A549 (cell line): Measurements from ENCODE around the gene QSOX1. TPM values are rescaled to one million over a fixed set of nuclear protein-coding genes. Genes with fewer than 3 reads are reported as not detected.

Experiments
- ATAC-seq, 2 experiments: fragments of 200-7000 bp in 1 of 2; fragments of >200 bp in 1 of 2; cut with Nextera tagmentation in 1 of 2; cut with Tn5 transposase in 1 of 2; 3 replicates each; pipeline versions ENCODE4 v1.8.0 to v1.9.1; 2018 to 2020; ENCODE audit warnings: mild to moderate bottlenecking in 1 of 2, moderate library complexity in 1 of 2
- CTCF ChIA-PET: fragments of 300-600 bp; sonication (Branson Sonifier 250); formaldehyde crosslinking; extraction: SDS; loops from one replicate; lab custom pipeline; 2021; ENCODE audit warnings: antibody characterized with exemption, inconsistent platforms; lab: Yijun Ruan, JAX
- POLR2A ChIA-PET: fragments of 350-600 bp; formaldehyde crosslinking; extraction: SDS; loops from one replicate; lab custom pipeline; 2021; ENCODE audit warnings: antibody characterized with exemption, inconsistent platforms; lab: Yijun Ruan, JAX
- DNase-seq, 2 experiments: peaks; one replicate each; pipeline versions ENCODE4 v3.0.0 to v3.0.0-alpha.2; 2011 to 2016; ENCODE audit warnings: low read depth in 1 of 2, low spot score in 1 of 2
- FAIRE-seq: peaks from 2 replicates; lab custom pipeline; 2011; peaks lifted over from hg19 to GRCh38; lab: Jason Lieb, UNC
- H3K27ac ChIP-seq, 2 experiments: fragments of >200 bp; sonication (Bioruptor Twin); formaldehyde crosslinking; 3 replicates each; pipeline ENCODE4 v1.5.1; 2016 to 2017
- H3K4me1 ChIP-seq: fragments of >200 bp; sonication (Bioruptor Twin); formaldehyde crosslinking; 3 replicates; pipeline ENCODE4 v1.6.1; 2016
- H3K4me2 ChIP-seq: fragments of >200 bp; sonication (Bioruptor Twin); formaldehyde crosslinking; 3 replicates; pipeline ENCODE4 v1.6.1; 2016
- H3K4me3 ChIP-seq: fragments of >200 bp; sonication (Bioruptor Twin); formaldehyde crosslinking; 3 replicates; pipeline ENCODE4 v1.5.1; 2016
- H3K9me3 ChIP-seq: fragments of >200 bp; sonication (Bioruptor Twin); formaldehyde crosslinking; 3 replicates; pipeline ENCODE4 v1.6.1; 2016
- BCL3 ChIP-seq: fragments of >200 bp; sonication (Bioruptor Twin); formaldehyde crosslinking; IDR thresholded peaks from 3 replicates; pipeline ENCODE4 v1.6.1; 2016
- CBX2 ChIP-seq: fragments of 200-600 bp; sonication (generic); IDR thresholded peaks from 2 replicates; pipeline ENCODE4 v1.6.1; 2016; ENCODE audit warnings: low read depth, mild to moderate bottlenecking, borderline replicate concordance
- CBX8 ChIP-seq: fragments of 200-600 bp; sonication (generic); IDR thresholded peaks from 2 replicates; pipeline ENCODE4 v1.6.1; 2016
- CHD2 ChIP-seq: fragments of 150-350 bp; IDR thresholded peaks from 2 replicates; pipeline ENCODE4 v1.6.1; 2014; ENCODE audit warnings: low read length; ENCODE audit not compliant: partially characterized antibody
- E2F6 ChIP-seq: IDR thresholded peaks from 2 replicates; pipeline ENCODE4 v1.6.1; 2012; ENCODE audit warnings: low read depth, borderline replicate concordance
- EHF ChIP-seq: fragments of 250-450 bp; sonication (Bioruptor Pico); IDR thresholded peaks from 2 replicates; pipeline ENCODE4 v1.5.0; 2020; ENCODE audit warnings: mild to moderate bottlenecking
- ELK1 ChIP-seq: fragments of 150-350 bp; IDR thresholded peaks from 2 replicates; pipeline ENCODE4 v1.6.1; 2014; ENCODE audit warnings: low read depth, mild to moderate bottlenecking, low read length
- EP300 ChIP-seq, 2 experiments: fragments of >200 bp; sonication (Bioruptor Twin); formaldehyde crosslinking; IDR thresholded peaks; 2 replicates in 1 of 2; 3 replicates in 1 of 2; pipeline ENCODE4 v1.6.1; 2016 to 2017
- ESRRA ChIP-seq: fragments of 150-350 bp; IDR thresholded peaks from 2 replicates; pipeline ENCODE4 v1.6.1; 2014; ENCODE audit warnings: mild to moderate bottlenecking, low read length, borderline replicate concordance
- FOSB ChIP-seq: fragments of 250-450 bp; sonication (Bioruptor Pico); IDR thresholded peaks from 2 replicates; pipeline ENCODE4 v1.5.0; 2020; ENCODE audit warnings: mild to moderate bottlenecking, moderate library complexity
- JUN ChIP-seq, 2 experiments: fragments of >200 bp; sonication (Bioruptor Twin); formaldehyde crosslinking; IDR thresholded peaks; 2 replicates in 1 of 2; 3 replicates in 1 of 2; pipeline ENCODE4 v1.6.1; 2016 to 2017
- KDM5A ChIP-seq: fragments of 200-600 bp; sonication (generic); IDR thresholded peaks from 2 replicates; pipeline ENCODE4 v1.6.1; 2016; ENCODE audit warnings: antibody characterized with exemption, mild to moderate bottlenecking
- MAFK ChIP-seq: fragments of 450-650 bp; IDR thresholded peaks from 2 replicates; pipeline ENCODE4 v1.6.1; 2014; ENCODE audit not compliant: partially characterized antibody
- NPAS2 ChIP-seq: fragments of 250-450 bp; sonication (Bioruptor Pico); IDR thresholded peaks from 2 replicates; pipeline ENCODE4 v1.8.0; 2022; ENCODE audit warnings: mild to moderate bottlenecking, moderate library complexity, borderline replicate concordance
- RCOR1 ChIP-seq: fragments of 150-350 bp; IDR thresholded peaks from 2 replicates; pipeline ENCODE4 v1.6.1; 2014; ENCODE audit warnings: antibody characterized with exemption, low read length, low read depth
- REST ChIP-seq: fragments of 200-600 bp; sonication (generic); IDR thresholded peaks from 2 replicates; pipeline ENCODE4 v1.6.1; 2016; ENCODE audit warnings: antibody characterized with exemption, mild to moderate bottlenecking, moderate library complexity
- RFX5 ChIP-seq: fragments of 450-650 bp; IDR thresholded peaks from 2 replicates; pipeline ENCODE4 v1.7.1; 2014; ENCODE audit warnings: antibody characterized with exemption, mild to moderate bottlenecking, moderate library complexity
- TP53 ChIP-seq: fragments of 250-450 bp; sonication (Bioruptor Pico); IDR thresholded peaks from 2 replicates; pipeline ENCODE4 v1.5.0; 2021; ENCODE audit warnings: mild to moderate bottlenecking, moderate library complexity
- WGBS: methylation state at CpG from one replicate; pipeline ENCODE4 v1.1.6; 2017; ENCODE audit errors: missing lambda C conversion rate; 5-methylcytosine and 5-hydroxymethylcytosine counted together
- polyA plus RNA-seq, 4 experiments: library from polyadenylated mRNA; depleted of rRNA in 3 of 4; stranded (reverse); fragments of >200 nt; fragmentation: RNase III in 1 of 4; extraction: RNeasy Plus Mini Kit Qiagen cat#74134 plus additional on column Dnase treatment in 1 of 4; gene quantifications; 2 replicates in 3 of 4; 3 replicates in 1 of 4; pipeline ENCODE4 v1.2.3, GENCODE V29; 2011 to 2017

The QSOX1 gene
- polyA plus RNA-seq, 2 of the 4 experiments (the other 2 are of a cell fraction), result 43.8 to 60.2 TPM

GRCh38 chr1:180171691-180172090 is 17.0 kb downstream of the QSOX1 start:
- Histone ChIP-seq H3K27ac (no peak overlapping the region), H3K4me1 (peaks cover 19% of the 10 kb centered on the region), H3K4me2 (no peak overlapping the region), H3K4me3 (no peak overlapping the region), H3K9me3 (no peaks in the 10 kb centered on the region)
- POLR2A ChIA-PET, result no interaction called here
- TF ChIP-seq NPAS2 (CRISPR knock-in tag), result no peak
- ATAC-seq (no peak), DNase-seq (no peak), FAIRE-seq (no peak)
- CTCF ChIA-PET, result interaction anchor here (0.8 to 9.1 kb wide), 5 partner anchors 8 to 357 kb away, joined by 3 to 132 read pairs (median 7); no protein-coding TSS in a partner anchor
- WGBS, result 90% methylated on average over 8 of the region's 8 CpGs

- H3K9me3 ChIP-seq, result no peaks in the 10 kb centered on the region
- no peak overlapping the region for H3K27ac ChIP-seq
- no peak overlapping the region for H3K4me3 ChIP-seq
- no peak overlapping the region for H3K4me2 ChIP-seq
- H3K4me1 ChIP-seq, result peaks cover 5% of the 10 kb centered on the region; the same call in 2 of the 3 replicates
- WGBS, result 94% methylated on average over 2 of the region's 2 CpGs
- ATAC-seq, result no peak
- DNase-seq, result no peak
- no peak for FAIRE-seq
- CTCF ChIA-PET, result interaction anchor here (1.4 to 8.8 kb wide), 3 partner anchors 14 to 307 kb away, joined by 4 to 92 read pairs (median 5); no protein-coding TSS in a partner anchor
- POLR2A ChIA-PET, result no interaction called here
- TF ChIP-seq ELK1, result no peak
- no peak for TF ChIP-seq CBX2
- no peak for TF ChIP-seq KDM5A
- TF ChIP-seq BCL3, result no peak
- TF ChIP-seq FOSB (CRISPR knock-in tag), result no peak
- no peak for TF ChIP-seq RCOR1
- no peak for TF ChIP-seq TP53 (CRISPR knock-in tag)
- TF ChIP-seq REST, result no peak
Observed at GRCh38 chr1:180173451-180173850, 18.8 kb downstream of the QSOX1 start.

GRCh38 chr1:180173952-180174351 is 19.3 kb downstream of the QSOX1 start:
- H3K4me2 ChIP-seq, result no peak overlapping the region
- ATAC-seq (no peak), DNase-seq (no peak), FAIRE-seq (no peak)
- H3K4me1 ChIP-seq, result no peaks in the 10 kb centered on the region
- no peak overlapping the region for H3K27ac ChIP-seq
- H3K4me3 ChIP-seq, result no peak overlapping the region
- CTCF ChIA-PET, result interaction anchor here (1.4 to 8.8 kb wide), 3 partner anchors 14 to 307 kb away, joined by 4 to 92 read pairs (median 5); no protein-coding TSS in a partner anchor
- no peaks in the 10 kb centered on the region for H3K9me3 ChIP-seq
- TF ChIP-seq MAFK (no peak), RCOR1 (no peak), CBX8 (no peak), RFX5 (no peak), ESRRA (no peak), EP300 (IDR thresholded peaks at IDR 0.05) (no peak), EHF (CRISPR knock-in tag) (no peak), JUN (IDR thresholded peaks at IDR 0.05) (no peak), CHD2 (no peak), E2F6 (no peak), BCL3 (no peak), ELK1 (no peak)
- WGBS, result 78% methylated on average over 8 of the region's 8 CpGs
- POLR2A ChIA-PET, result no interaction called here
